ENCODE data around the gene CDH13.

The CDH13 gene

GRCh38 chr16:82751020-82751419, 124.3 kb downstream of the CDH13 start:
- no peak for DNase-seq

- no peak for DNase-seq
Measured at GRCh38 chr16:82752172-82752571, 125.4 kb downstream of the CDH13 start.

- DNase-seq = no peak
Measured at GRCh38 chr16:82753821-82754220, 127.1 kb downstream of the CDH13 start.

GRCh38 chr16:82754716-82755513, 128.1 kb downstream of the CDH13 start:
- no peak for DNase-seq

- no peak for DNase-seq
Measured at GRCh38 chr16:82755570-82756282, 129.0 kb downstream of the CDH13 start.

- no peak for DNase-seq
Measured at GRCh38 chr16:82756283-82756599, 129.5 kb downstream of the CDH13 start.

GRCh38 chr16:82758406-82758805, 131.6 kb downstream of the CDH13 start:
- no peak for DNase-seq

- DNase-seq = no peak
Measured at GRCh38 chr16:82758904-82759303, 132.1 kb downstream of the CDH13 start.

- no peak for DNase-seq
Measured at GRCh38 chr16:82761236-82761635, 134.5 kb downstream of the CDH13 start.

GRCh38 chr16:82761858-82762257, 135.1 kb downstream of the CDH13 start:
- no peak for DNase-seq

GRCh38 chr16:82763371-82763770, 136.6 kb downstream of the CDH13 start:
- no peak for DNase-seq

GRCh38 chr16:82767198-82767597, 140.4 kb downstream of the CDH13 start:
- DNase-seq = no peak

- no peak for DNase-seq
Measured at GRCh38 chr16:82767808-82768207, 141.0 kb downstream of the CDH13 start.

GRCh38 chr16:82769845-82770244, 143.1 kb downstream of the CDH13 start:
- no peak for DNase-seq

- no peak for DNase-seq
Measured at GRCh38 chr16:82772215-82772614, 145.4 kb downstream of the CDH13 start.

- DNase-seq = no peak
Measured at GRCh38 chr16:82773018-82773417, 146.2 kb downstream of the CDH13 start.

- DNase-seq = no peak
Measured at GRCh38 chr16:82776470-82777146, 149.8 kb downstream of the CDH13 start.

- no peak for DNase-seq
Measured at GRCh38 chr16:82782715-82783251, 156.0 kb downstream of the CDH13 start.

GRCh38 chr16:82783933-82784572, 157.3 kb downstream of the CDH13 start:
- no peak for DNase-seq

GRCh38 chr16:82784573-82784968, 157.8 kb downstream of the CDH13 start:
- DNase-seq = no peak

GRCh38 chr16:82788225-82788624, 161.5 kb downstream of the CDH13 start:
- DNase-seq = no peak

- no peak for DNase-seq
Measured at GRCh38 chr16:82788919-82789318, 162.2 kb downstream of the CDH13 start.

GRCh38 chr16:82792693-82793092, 165.9 kb downstream of the CDH13 start:
- DNase-seq = no peak
